Stimulated activated CD4-positive, alpha-beta T cell treated with anti-CD3 and anti-CD28 coated beads, Interleukin-12 subunit alpha, Interleukin-12 subunit beta, amount 100 ng/mL, for 24 hours (primary cell): ENCODE data around the gene BIRC3.

ENCODE experiments used
- DNase-seq, 2 experiments: peaks; one replicate each; pipeline ENCODE4 v3.0.0-alpha.2; 2020; ENCODE audit warnings: low read depth in 2 of 2

BIRC3 gene

GRCh38 chr11:102317099-102317767, at the start of gene BIRC3:
Gene BIRC3 (plus strand): TSS chr11:102317484. CDS start chr11:102324510, 7,026 bp downstream.
- peak; percentile 84 to 85 for DNase-seq

- DNase-seq, result no peak
Measured at GRCh38 chr11:102267609-102268008, 49.7 kb upstream of the BIRC3 start.

DNA sequence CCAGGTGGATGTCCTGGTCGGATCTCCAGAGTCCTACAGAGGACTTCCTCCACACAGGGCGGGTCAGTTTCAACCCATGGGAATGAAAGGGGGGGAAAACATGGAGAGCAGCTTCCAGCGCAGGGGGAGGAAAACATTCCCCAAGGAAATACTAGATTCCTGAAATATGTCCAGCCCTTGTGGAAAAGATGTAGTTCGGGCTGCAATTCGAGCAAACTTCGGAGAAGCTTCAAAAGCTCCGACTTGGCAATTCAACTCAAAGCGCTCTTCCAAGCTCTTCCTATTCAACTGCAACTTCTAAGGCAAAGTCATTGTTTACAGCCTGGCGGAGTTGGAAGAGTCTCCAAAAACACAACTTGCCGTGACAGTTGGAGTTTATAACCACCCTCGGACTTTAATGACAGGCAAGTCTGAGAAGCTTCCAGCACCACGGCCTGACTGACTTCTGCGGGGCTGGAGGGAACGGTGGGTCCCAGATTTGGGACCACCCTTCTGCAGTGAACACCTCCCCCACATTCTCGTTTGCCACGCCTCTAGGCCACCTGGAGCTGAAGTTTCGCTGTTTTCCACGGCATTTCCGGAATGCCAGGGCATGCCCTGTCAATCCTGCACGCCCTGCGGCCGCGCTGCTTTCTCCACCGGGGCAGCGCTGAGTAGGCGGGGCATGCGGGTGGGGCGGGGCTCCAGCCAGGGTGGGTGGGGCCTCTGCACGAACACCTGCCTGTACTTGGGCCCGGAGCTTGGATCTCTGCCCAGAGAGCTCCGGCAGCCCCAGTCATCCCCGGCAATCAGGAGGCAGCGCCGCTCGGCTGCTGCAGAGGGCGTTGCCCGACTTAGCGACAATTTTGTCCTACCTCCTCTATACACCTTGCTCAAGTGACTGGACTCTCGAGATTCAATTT, 49.0 kb upstream of the BIRC3 start:
- peak; percentile 59 to 65 for DNase-seq

- DNase-seq, result no peak
Measured at GRCh38 chr11:102268985-102269470, 48.3 kb upstream of the BIRC3 start.

- no peak for DNase-seq
Measured at GRCh38 chr11:102269927-102270326, 47.4 kb upstream of the BIRC3 start.

DNA sequence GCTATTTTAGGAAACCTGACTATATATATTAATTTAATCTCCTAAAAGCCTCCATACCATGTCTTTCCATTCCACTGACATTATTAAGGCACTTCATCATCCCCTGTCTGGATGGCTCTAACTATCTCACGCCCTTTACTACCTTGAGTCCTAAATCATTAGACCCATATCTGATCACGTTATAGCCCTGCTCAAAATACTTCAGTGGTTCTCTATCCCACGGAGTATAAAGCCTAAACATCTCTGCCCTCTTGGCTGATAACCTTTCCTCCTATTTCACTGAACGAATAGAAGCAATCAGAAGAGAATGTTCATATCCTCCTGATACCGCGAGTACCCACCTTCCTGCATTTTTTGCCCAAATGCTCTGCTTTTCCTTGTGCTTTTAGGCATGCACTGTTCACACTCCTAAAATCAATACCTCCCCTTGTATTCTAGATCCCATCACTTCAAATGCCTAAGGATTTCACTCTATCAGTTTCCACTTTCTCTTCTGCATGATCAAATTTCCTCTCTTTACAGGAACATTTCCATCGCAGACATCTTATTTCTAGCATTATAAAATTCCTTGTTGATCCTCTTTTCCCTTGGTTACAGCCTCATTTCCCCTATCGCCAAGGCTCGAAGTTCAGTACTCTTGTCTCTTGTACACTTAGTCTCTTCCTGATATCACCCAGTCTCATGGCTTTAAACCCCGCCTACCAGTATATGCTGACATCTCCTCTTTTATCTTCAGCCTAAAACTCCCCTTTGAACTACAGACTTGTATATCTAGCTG, 45.0 kb upstream of the BIRC3 start:
- no peak for DNase-seq

- DNase-seq, result no peak
Measured at GRCh38 chr11:102274628-102275027, 42.7 kb upstream of the BIRC3 start.

GRCh38 chr11:102276362-102276761, 40.9 kb upstream of the BIRC3 start:
- DNase-seq, result no peak

GRCh38 chr11:102276783-102277182, 40.5 kb upstream of the BIRC3 start:
- no peak for DNase-seq

GRCh38 chr11:102279641-102280170, 37.6 kb upstream of the BIRC3 start:
- no peak for DNase-seq

DNA sequence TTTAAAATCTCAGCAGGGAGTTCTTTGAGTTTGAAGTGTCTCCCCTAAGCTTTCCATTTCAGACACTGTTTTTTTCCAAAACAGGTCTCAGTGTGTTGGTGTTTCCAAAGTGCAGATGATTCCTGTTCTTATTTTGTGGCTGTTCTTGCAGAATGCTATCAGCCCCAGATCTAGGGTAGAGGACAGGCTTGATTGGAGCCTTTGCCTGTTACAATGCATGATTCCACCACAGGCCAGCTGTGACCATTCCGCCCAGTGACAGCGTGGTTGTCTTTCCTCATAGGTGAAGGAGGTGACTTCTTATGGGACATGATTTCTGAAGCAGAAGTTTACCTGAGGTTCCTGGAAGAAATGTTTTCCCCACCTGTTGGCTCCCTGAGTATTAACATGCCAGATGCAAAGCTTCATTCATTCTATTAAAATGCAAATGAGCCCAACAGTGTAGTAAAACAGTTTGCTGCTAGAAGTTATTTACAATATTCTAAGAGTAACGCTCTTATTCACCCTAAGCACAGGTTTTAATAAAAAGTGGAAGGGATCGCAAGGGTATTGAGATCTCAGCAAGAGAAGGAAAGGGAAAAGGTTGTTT, 36.9 kb upstream of the BIRC3 start:
- DNase-seq, result no peak

GRCh38 chr11:102283116-102283485, 34.2 kb upstream of the BIRC3 start:
- DNase-seq, result no peak

GRCh38 chr11:102284008-102284407, 33.3 kb upstream of the BIRC3 start:
- DNase-seq, result no peak

- no peak for DNase-seq
Measured at GRCh38 chr11:102286292-102286691, 31.0 kb upstream of the BIRC3 start.

DNA sequence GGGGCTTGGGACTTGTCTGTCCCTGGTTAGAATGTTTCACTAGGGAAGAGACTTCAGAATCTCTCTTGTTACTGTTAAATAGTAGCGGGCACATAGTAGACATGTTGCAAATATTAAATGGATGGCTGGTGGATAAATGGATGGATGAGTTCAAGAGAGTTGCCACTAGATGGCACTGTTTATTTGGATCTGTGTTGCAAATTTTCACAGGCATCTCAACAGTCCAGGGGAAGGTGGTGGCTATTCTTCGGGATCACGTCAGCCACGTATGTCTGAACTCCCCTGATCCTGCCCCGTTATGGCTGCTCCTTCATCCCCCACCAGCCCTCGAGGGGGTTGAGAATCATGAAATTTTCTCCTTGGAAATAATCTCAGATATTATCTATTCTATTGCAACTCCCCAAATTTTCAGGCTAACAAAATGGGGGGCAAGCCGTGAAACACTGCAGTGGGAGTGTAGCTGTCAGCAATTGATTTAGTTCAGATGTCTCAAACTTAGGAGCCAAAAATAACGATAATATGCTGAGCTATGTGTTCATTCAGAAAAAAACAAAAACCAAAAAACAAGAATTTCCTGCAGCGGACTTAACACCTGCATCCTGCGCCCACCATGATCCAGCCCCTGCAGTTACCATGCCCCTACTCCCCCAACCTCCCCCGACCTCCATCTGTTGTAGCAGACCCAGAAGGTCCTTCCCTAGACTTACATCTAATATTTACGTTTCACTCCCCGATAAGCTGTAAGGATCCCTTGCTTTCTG, 29.1 kb upstream of the BIRC3 start:
- no peak for DNase-seq

- DNase-seq, result no peak
Measured at GRCh38 chr11:102288725-102289083, 28.6 kb upstream of the BIRC3 start.

DNA sequence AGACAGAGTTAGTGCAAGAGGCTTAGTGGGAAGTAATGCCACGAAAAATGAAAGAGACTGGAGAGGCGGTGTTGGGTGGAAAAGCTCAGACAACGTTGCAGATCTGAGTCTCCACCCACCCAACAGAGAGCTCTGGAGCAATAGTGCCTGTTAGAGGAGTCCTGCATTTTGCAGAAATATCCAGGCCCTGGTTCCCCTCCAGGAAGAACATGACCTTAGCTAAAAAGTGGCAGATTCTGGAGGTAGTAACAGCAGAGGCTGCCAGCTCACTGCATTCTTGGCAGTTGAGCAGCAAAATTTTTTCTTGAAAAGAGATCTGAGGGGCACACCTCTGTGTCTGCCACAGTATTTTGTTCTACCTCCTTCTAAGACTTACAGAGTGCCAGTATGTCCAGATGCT, 27.7 kb upstream of the BIRC3 start:
- no peak for DNase-seq

- DNase-seq, result no peak
Measured at GRCh38 chr11:102291831-102292230, 25.5 kb upstream of the BIRC3 start.

- DNase-seq, result no peak
Measured at GRCh38 chr11:102292933-102293332, 24.4 kb upstream of the BIRC3 start.

GRCh38 chr11:102293873-102294601, 23.2 kb upstream of the BIRC3 start:
- DNase-seq, result no peak
